HG02763 (cell line): ENCODE measurements around the gene PIAS1.
"Not testable (repeated sequence)": the region's sequence is repeated elsewhere in the genome, so short reads cannot be mapped to it uniquely, and the experiment has no call there.

Experiments used
- ATAC-seq: cut with Tn5 transposase; IDR thresholded peaks from one replicate; pipeline ENCODE4 v1.9.1; 2021; ENCODE audit warnings: mild to moderate bottlenecking, moderate library complexity; ENCODE audit not compliant: unreplicated experiment

PIAS1 gene

GRCh38 chr15:68230157-68231100, 176.3 kb downstream of the PIAS1 start:
- ATAC-seq: no peak

GRCh38 chr15:68231102-68231818, 177.1 kb downstream of the PIAS1 start:
- ATAC-seq: no peak

GRCh38 chr15:68232449-68232848, 178.3 kb downstream of the PIAS1 start:
- no peak for ATAC-seq

- ATAC-seq: no peak
These were observed 178.8 kb downstream of the PIAS1 start for GRCh38 chr15:68232937-68233336.

GRCh38 chr15:68234060-68234459, 179.9 kb downstream of the PIAS1 start:
- ATAC-seq: no peak

GRCh38 chr15:68234520-68234919, 180.4 kb downstream of the PIAS1 start:
- not testable (repeated sequence) for ATAC-seq

- ATAC-seq: no peak
These were observed 180.9 kb downstream of the PIAS1 start for GRCh38 chr15:68235022-68235421.

- no peak for ATAC-seq
These were observed 184.9 kb downstream of the PIAS1 start for GRCh38 chr15:68239025-68239424.

GRCh38 chr15:68241088-68241935, 187.2 kb downstream of the PIAS1 start:
- no peak for ATAC-seq
